NCI-H1694 (cell line): ENCODE results near the gene SDR42E1.
A peak's percentile ranks its signal among the peaks of the same experiment; 100 is the strongest.
"Not testable (repeated sequence)": the region's sequence is repeated elsewhere in the genome, so short reads cannot be mapped to it uniquely, and the experiment has no call there.

Source experiments
- DNase-seq: peaks from one replicate; lab custom pipeline; 2025; lab: John Stamatoyannopoulos, UW

SDR42E1 gene

DNA sequence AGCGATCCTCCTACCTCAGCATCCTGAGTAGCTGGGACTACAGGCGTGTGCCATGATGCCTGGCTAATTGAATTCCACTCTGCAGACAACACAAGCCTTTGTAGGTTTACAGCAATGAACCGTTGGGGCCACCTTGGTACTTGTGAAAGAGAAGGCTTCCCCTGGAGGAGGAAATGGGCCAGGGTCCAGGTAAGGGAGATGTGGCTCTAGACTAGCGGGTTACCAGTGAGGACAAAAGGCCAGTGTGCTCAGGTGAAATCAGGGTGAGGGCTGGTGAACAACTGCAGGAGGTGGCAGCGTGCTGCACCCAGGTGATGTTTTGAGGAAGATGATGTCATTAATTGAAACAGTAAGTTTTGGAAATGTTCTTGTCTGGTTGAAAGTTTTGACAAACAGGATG, 6.7 kb downstream of the SDR42E1 start:
- no peak for DNase-seq

DNA sequence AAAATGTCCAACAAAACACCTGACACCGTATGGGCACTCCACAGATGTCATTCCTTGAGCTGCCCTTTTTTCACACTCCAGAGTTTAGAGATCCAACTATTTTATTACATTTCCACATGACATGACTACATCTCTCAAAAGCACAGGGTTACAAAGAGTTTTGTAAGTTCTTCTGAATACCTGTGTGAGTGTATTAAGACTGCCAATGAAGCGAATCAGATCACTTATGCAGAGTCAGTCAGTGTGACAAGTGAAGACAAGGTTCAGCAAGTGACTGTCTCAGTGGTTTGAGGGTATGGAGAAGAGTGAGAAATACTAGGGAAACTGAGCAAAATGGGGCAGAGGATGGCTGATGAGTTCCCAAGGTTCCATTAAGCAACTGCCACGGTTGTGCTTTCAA, 8.4 kb downstream of the SDR42E1 start:
- no peak for DNase-seq

DNA sequence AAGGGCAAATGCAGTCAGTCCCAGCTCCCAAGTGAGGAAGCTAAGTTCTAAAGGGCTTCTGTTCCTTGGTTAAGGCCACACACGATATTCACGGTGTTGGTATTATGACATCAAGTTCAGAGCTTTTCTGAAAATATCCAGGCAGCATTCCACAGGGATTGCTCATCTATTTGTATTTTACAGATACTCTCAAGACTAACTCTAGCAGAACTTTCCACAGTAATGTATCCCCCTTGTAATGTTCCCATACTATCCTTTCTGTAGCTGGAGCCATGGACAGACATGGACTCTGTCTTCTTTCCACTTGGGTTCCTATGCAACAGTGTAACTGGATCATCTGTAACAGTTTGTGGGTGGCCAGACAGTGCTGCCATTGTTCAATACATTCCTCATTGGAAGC, 13.5 kb downstream of the SDR42E1 start:
- no peak for DNase-seq

DNA sequence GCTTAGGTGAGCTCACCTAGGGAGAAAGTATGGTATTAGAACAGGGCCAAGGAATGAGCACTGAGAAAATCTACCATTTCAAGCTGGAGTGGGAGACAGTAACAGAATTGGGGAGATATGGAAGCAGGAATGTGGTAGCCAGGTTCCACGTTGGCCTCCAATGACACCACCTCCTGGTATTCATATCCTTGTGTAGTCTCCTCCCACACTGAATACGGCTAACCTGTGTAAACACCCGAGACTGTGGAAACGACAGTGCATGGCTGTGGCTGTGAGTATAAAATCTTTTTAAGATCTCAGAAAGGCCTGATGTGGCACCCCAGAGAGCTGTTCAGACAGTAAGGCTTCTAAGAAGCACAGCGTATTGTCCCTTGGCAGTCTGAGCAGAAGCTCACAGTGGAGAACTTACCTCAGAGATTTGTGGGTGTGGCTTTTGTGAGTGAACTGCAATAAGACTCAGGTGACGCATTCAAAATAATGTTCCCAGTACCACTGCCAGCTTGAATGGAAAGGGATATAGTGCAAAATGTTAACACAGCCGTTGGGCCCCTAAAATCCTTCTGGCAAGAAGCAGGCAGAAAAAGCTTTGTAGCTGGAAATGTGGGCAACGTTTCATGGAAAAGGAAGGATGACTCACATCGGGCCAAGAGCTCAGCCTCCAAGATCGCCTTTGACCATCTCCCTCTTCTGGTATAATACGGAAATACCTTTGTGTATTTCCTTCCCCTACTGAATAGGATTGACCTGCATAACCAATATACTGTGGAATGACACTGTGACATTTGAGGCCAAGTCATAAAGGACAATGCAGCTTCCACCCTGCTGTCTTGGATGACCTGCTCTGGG, 14.4 kb downstream of the SDR42E1 start:
- no peak for DNase-seq

DNA sequence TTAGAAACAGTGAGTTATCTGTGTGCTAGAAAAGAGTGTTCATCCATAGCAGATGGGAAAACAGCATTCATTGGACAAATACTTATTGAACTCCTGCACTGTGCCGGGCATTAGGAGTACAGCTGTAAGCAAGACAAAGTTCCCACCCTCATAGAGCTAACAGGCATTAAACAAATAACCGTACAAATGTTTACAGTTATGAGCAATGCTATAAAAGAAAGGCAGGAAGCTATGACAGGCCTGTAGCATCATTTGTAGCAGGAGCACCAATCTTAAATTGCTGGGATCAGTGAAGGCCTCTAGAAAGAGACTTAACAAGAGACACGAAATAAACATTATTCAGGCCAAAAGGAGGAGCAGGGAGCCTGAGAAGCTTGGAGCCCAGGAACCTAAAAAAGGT, 15.6 kb downstream of the SDR42E1 start:
- no peak for DNase-seq

DNA sequence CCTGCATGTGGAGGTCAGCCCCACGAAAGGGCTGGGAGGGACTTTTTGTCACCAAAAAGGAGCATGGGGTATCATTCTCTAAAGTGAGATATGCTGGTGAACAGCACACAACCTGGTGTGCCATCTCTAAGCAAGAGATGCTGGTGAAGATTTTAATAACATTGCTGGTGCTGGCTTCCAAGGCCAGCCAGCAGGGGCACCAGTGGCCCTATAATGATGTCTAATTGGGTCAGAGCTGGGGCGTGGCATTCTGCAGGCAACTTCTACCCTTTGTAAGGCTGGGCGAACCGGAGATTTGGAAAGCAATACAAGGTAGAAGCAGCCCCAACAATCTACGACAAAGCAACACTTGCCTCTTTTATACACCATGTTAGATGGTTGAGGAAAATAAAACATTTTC, 16.8 kb downstream of the SDR42E1 start:
- DNase-seq: no peak

DNA sequence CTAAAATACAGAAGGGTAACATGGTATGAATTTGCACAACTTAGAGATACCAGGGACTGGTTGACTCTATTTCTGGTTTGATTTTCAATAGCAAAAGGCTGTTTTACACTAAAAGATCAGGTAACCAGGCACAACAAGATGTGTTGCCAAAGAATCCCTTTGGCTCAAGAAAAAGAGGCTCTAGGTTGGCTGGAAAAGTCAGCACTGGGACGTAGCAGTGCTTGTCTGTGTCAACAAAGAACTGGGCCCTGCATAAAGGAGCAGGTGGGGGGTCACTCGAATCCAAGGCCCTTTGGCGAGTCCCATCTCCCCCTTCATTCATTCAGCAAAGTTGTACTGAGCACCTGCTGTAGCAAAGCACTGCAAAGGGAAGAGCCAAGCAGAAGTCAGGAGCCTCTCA, 18.4 kb downstream of the SDR42E1 start:
- DNase-seq: no peak

DNA sequence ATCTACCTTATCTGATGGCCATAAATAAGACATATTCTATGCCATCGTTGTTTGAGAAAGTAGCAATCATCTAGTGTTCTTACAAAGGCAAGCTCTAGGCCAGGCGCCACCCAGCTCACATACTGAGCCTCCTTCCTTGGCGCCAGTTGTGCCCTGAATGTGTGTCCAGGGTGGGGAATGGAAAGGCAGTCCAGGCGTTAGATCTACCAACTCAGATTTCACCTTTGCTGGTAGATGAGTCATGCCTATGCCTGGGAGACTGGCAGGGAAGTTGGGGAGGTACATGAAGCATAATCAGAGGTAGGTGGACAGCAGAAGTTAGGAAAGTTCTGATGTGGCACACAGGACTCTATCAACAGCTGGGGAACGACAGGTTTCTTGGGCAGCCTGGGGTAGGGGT, 23.6 kb downstream of the SDR42E1 start:
- no peak for DNase-seq

DNA sequence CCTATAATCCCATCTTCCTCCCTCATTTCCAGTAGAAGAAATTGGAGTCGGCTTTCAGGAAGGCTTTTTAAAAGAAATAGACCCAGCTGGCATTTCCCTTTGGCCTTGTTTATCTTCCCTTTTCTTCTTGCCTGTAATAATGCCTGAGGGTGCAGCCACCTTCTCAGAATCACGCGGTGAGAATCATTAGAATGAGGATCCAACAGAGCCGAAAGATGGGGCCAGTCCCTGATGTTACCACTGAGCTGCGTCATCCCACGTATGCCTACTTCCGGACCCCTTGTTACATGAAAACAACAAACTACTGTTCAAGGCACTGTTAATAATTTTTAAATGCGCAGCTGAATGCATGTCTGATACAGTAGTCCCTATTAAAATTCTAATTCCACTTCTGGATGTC, 24.1 kb downstream of the SDR42E1 start:
- no peak for DNase-seq

DNA sequence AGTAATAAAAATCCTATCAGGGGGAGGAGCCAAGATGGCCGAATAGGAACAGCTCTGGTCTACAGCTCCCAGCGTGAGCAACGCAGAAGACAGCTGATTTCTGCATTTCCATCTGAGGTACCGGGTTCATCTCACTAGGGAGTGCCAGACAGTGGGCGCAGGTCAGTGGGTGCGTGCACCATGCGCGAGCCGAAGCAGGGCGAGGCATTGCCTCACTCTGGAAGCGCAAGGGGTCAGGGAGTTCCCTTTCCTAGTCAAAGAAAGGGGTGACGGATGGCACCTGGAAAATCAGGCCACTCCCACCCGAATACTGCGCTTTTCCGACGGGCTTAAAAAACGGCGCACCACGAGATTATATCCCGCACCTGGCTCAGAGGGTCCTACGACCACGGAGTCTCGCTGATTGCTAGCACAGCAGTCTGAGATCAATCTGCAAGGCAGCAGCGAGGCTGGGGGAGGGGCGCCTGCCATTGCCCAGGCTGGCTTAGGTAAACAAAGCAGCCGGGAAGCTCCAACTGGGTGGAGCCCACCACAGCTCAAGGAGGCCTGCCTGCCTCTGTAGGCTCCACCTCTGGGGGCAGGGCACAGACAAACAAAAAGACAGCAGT, 33.8 kb downstream of the SDR42E1 start:
- not testable (repeated sequence) for DNase-seq

DNA sequence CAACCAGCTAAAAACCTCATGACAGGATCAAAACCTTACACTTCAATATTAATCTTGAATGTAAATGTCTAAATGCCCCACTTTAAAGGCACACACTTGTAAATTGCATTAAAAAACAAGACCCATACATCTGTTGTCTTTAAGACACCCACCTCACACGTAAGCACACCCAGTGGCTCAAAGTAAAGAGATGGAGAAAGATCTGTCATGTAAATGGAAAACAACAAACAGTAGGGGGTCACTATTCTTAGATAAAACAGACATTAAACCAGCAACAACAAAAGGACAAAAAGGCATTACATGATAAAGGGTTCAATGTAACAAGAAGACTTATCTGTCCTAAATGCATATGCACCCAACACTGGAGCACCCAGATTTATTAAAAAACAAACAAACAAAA, 35.6 kb downstream of the SDR42E1 start:
- DNase-seq: no peak

DNA sequence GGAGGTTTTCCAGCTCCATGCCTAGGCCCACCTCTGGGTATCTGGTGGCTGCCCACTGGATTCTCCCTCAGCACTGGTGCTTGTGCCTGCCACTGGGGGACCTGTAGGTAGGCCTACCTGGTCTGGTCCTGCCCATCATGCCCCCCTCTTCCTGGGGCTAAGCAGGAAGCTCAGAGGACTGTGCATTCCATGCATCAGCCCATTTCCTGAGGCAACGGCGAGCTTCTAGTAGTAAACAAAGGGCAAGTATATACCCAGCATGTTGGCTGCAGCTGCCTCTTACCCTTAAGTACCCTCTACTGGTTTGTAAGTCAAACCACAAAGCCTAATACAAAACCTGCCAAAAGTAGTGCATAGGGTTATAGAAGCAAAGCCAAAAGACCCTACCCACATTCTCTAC, 37.5 kb downstream of the SDR42E1 start:
- no peak for DNase-seq

DNA sequence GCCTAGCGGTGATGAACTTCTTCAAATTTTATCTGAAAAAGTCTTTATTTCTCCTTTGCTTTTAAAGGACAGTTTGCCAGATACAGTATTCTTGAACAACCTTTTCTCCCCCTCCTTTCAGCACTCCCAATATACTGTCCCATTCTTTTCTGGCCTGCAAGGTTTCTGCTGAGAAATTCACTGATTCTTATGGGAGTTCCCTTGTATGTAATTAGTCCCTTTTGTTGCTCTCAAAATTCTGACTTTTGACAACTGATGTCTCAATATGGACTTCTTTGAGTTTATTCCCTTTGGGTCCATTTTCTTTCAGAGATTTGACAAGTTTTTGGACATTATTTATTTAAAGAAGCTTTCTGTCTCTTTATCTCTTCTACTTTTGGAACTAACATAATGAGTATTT, 39.4 kb downstream of the SDR42E1 start:
- DNase-seq: no peak

DNA sequence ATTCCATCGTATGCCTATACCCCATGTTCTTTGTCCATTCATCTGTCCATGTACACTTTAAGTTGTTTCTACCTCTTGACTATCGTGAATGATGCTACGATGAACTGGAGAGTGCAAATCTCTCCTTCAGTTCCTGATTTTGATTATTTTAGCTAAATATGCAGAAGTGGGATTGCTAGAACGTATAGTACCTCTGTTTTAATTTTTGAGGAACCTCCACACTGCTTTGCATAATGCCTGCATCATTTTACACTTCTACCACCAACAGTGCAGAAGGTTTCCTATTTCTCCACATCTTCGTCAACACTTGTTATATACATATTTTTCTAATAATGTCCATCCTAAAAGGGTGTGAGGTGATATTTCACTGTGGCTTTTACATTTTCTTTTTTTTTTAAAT, 43.9 kb downstream of the SDR42E1 start:
- no peak for DNase-seq

DNA sequence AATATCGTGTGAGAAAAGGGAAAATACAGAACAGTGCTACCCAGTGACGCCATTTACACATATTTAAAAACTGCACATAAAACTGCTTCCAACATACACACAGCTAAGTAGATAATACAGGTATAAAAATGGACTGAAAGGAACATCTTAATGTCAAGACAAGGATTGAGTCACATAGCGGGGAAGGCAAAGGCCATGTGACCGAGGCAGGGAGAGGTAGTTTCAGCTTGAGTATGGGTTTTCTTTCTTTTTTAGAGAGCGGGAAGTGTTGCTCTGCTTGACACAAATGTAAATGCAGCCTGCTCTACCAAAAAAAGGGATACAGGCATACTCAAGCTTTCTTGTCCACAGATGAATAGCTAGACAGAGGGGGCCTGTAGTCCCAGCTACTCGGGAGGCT, 46.5 kb downstream of the SDR42E1 start:
- DNase-seq: no peak

DNA sequence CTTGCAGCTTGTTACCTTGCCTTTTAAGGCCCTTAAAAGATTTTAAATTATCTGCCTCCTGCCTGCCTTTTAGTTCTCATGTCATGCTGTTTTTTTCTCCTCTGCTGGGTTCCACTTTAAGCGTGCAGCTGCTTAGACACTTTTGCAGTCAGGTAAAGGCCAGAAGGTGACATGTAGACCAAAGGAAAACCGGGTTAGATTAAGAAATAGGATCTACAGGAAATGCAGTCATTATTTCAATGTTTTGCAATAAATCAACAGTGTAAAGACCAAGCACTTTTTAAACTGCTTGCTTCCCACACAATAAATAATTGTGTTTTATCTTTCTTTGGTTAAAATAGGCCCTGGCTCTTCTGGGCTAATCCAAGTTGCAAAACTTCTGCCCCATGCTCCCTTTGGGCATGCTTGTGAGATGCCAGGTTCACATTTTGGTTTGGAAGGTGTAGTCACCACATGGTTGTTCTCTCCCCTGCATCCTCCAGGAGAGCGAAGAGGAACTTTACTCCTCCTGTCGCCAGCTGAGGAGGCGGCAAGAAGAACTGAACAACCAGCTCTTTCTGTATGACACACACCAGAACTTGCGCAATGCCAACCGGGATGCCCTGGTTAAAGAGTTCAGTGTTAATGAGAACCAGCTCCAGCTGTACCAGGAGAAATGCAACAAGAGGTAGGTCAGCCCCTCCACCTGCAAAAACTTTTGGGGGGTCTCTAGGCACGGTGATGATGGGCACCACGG, 54.9 kb downstream of the SDR42E1 start:
- DNase-seq: no peak

DNA sequence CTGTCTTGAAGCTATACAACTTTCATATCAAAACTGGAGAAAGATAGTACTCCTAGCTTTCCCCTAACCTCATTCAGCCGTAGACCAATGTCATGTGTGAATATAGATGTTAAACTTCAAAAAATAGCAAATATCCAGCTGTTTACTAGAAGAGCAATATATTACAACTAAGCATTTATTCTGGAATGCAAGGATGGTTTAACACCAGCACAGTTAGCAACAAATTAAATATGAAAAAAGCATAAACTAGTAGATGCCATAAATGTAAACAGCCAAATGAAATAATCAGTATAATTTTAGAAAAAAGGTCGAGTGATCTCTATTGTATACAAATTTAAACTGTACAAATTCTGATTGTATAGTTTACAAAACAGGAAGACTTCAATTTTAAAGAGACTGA, 59.7 kb downstream of the SDR42E1 start:
- no peak for DNase-seq

DNA sequence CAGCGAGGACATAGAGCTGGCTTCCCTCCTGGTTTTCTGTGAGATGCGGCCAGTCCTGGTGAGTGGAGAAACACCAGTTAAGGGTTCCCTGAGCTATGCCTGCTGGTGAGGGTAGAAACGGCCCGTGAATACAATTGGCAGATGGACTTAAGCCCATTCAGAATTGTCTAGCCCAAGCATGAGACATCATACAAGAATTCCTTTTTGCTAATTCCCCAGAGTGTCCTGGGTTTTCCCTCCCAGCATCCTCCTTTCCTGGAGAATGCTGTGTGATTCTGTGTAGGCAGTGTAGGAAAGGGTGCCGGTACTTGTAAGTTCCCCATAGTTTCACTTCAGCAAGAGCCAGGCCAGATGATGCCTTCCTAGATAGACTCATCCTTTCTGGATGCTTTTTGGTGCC, 65.1 kb downstream of the SDR42E1 start:
- no peak for DNase-seq

DNA sequence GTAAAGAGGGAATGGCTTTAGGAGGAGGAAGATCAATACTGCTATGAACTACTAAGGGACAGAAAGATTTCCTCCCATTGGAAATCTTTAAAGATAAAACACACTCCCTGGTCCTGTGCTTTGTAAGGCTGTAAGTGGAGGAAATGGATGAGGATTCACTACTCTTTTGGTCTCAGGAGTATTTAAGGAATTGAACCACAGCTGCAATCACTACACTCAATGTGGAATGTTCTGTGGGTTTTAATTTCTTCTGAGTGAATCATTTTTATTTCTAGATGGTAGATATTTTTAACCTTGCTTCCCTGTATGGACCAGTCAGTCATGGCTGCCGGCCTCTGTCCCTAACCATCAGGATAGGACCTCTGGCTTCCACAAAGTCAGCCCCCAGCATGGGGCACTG, 65.6 kb downstream of the SDR42E1 start:
- DNase-seq: no peak

DNA sequence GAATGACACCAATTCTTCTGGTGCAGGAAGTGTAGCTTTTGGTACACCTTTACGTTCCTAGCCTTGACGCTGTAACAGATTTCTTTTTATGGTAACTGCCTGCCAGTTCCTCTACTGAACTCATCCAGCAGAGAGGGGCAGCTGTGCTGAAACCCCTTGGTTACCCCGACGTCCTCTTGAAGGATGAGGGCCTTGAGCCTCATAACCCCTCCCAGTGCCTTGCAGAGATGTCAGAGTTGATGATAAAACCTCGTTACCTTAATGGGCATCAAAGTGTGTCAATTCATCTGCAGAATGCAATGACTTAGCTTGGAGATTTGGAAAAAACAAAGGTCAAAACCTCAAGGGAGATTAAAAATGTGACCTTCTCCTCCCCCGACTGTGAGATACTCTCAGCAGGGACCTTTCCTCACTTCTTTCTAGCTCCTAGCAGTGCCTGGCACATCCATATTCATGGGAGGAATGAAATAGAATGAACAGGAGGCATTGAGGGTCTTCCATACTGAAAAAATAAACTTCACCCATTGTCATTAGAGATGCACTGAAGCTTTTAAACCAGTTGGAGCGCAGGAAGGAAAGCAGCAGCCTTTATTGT, 69.2 kb downstream of the SDR42E1 start:
- no peak for DNase-seq

DNA sequence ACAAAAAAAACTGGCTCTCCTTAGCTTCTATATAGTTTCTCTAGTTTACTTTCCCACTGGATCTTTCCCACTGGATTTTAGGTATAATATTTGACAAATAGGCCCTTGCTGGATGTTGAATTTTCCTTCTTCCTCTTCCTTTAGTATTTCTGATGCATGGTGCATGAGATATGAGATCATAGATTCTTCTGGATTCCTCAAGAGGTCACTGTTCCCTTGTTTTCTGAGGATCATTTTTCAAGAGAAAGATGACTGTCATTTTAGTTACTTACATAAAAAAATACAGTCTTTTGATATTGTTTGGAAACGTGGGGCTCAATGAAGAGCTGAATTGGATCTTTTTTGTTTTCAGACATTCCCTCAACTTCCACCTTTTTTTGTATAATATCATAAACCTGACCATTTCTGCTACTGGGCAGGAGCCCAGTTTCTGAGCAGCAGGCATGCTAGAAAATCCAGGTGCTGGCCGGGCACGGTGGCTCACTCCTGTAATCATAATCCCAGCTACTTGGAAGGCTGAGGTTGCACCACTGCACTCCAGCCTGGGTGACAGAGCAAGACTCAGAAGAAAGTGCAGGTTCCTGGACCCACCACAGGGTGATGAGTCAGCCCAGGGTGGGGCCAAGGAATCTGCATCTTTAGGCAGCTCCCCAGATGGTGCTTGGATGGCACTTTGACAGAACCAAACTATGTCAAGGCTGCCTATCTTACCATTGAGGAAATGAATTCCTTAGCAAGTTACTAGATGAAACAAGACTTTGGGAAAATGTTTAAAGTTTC, 70.3 kb downstream of the SDR42E1 start:
- peak; percentile 3 for DNase-seq
